ENCODE data around the gene FGF2.

The FGF2 gene

GRCh38 chr4:122826553-122827257 lies at the start of gene FGF2:
Gene FGF2, plus strand, starts transcription at chr4:122826831. Its CDS starts 344 bp downstream, at chr4:122827175.
- Histone ChIP-seq H3K4me1 (ENCODE audit: control insufficient read depth in 1 of 2, insufficient read depth in 1 of 2, low read depth in 1 of 2, low read length in 1 of 2) (peaks cover 11 to 12% of the 10 kb centered on the region in 2 experiments), H3K9me3 (no peaks in the 10 kb centered on the region), H3K4me3 (ENCODE audit: low read depth in 1 of 2, low read length in 1 of 2) (peak within 1 kb of the TSS; percentile 4 to 53), H3K27me3 (peaks cover 100% of the 10 kb centered on the region), H3K27ac (no peak within 1 kb of the TSS), H3K36me3 (no peaks in the 10 kb centered on the region)
- TF ChIP-seq, protein P1, sequence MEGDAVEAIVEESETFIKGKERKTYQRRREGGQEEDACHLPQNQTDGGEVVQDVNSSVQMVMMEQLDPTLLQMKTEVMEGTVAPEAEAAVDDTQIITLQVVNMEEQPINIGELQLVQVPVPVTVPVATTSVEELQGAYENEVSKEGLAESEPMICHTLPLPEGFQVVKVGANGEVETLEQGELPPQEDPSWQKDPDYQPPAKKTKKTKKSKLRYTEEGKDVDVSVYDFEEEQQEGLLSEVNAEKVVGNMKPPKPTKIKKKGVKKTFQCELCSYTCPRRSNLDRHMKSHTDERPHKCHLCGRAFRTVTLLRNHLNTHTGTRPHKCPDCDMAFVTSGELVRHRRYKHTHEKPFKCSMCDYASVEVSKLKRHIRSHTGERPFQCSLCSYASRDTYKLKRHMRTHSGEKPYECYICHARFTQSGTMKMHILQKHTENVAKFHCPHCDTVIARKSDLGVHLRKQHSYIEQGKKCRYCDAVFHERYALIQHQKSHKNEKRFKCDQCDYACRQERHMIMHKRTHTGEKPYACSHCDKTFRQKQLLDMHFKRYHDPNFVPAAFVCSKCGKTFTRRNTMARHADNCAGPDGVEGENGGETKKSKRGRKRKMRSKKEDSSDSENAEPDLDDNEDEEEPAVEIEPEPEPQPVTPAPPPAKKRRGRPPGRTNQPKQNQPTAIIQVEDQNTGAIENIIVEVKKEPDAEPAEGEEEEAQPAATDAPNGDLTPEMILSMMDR (IDR thresholded peaks at IDR 0.05), result no peak

GRCh38 chr4:122776916-122777315 lies 49.7 kb upstream of the FGF2 start:
- Histone ChIP-seq H3K4me3 (ENCODE audit: low read depth in 1 of 2, low read length in 1 of 2) (no peak overlapping the region), H3K27me3 (no peaks in the 10 kb centered on the region), H3K27ac (no peak overlapping the region), H3K4me1 (ENCODE audit: control insufficient read depth in 1 of 2, insufficient read depth in 1 of 2, low read depth in 1 of 2, low read length in 1 of 2) (peaks cover 12 to 20% of the 10 kb centered on the region in 2 experiments), H3K9me3 (no peaks in the 10 kb centered on the region), H3K36me3 (no peaks in the 10 kb centered on the region)
- TF ChIP-seq, protein P1 (IDR thresholded peaks at IDR 0.05), result no peak

DNA sequence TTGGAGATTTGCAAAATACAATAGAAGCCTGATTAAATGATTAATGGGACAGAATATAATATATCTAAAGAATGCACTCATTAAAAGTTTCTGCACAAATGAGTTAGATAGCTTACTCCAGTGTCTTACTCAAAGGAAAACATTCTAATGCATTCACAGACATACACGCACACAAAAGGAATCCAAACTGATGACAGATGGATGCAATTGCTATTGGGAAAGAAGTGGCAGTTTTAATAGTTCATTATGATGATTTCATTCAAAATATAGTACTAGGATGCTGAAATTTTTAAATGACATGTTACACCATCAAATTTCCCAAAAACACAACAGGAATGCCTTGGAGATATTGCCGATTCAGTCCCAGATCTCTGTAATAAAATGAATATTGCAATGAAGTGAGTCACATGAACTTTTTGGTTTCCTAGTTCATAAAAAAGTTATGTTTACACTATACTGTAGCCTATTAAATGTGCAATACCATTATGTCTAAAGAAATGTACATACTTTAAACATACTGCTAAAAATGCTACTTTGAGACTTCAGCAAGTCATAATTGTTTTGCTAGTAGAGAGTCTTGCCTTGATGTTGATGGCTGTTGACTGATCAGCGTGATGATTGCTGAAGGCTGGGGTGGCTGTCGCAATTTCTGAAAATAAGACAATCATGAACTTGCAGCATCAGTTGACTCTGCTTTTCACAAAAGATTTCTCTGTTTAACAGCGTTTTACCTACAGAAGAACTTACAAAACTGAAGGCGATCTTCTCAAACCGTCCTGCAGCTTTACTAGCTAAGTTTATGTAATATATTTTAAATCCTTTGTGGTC lies 48.6 kb upstream of the FGF2 start:
- H3K27ac ChIP-seq, result no peak overlapping the region
- no peaks in the 10 kb centered on the region for H3K36me3 ChIP-seq

DNA sequence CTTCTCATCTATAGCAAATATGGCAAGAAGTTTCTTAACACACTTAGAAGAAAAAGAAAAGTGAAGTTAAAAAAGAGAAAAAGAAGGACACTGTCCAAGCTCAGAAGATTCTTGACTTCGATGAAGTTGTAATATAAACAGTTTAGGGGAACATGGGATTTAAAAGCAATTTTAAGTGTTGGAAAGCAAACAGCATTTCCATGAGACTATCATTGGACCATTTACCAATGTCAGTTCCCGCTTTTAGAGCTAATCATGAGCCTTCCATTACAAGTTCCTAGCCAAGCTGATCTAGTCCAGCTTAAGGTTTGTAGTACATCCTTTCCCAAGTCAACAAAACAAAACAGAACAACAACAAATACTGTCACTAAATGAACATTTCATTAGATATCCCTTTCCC lies 45.1 kb upstream of the FGF2 start:
- Histone ChIP-seq H3K9me3 (no peaks in the 10 kb centered on the region), H3K27ac (no peak overlapping the region), H3K4me1 (ENCODE audit: control insufficient read depth in 1 of 2, insufficient read depth in 1 of 2, low read depth in 1 of 2, low read length in 1 of 2) (no peaks in the 10 kb centered on the region), H3K36me3 (no peaks in the 10 kb centered on the region), H3K4me3 (ENCODE audit: low read depth in 1 of 2, low read length in 1 of 2) (no peak overlapping the region), H3K27me3 (no peaks in the 10 kb centered on the region)
- TF ChIP-seq, protein P1 (IDR thresholded peaks at IDR 0.05), result no peak

More for the DNA sequence above, 48.6 kb upstream of the FGF2 start:
- TF ChIP-seq, protein P1 (IDR thresholded peaks at IDR 0.05), result no peak
- peaks cover 9 to 11% of the 10 kb centered on the region in 2 experiments for H3K4me1 ChIP-seq (ENCODE audit: control insufficient read depth in 1 of 2, insufficient read depth in 1 of 2, low read depth in 1 of 2, low read length in 1 of 2)
- no peaks in the 10 kb centered on the region for H3K9me3 ChIP-seq
- H3K27me3 ChIP-seq, result no peaks in the 10 kb centered on the region
- H3K4me3 ChIP-seq (ENCODE audit: low read depth in 1 of 2, low read length in 1 of 2), result no peak overlapping the region

GRCh38 chr4:122783301-122784215 lies 43.1 kb upstream of the FGF2 start:
- no peaks in the 10 kb centered on the region for H3K9me3 ChIP-seq
- H3K27me3 ChIP-seq, result no peaks in the 10 kb centered on the region
- no peak overlapping the region for H3K4me3 ChIP-seq (ENCODE audit: low read depth in 1 of 2, low read length in 1 of 2)
- TF ChIP-seq, protein P1 (IDR thresholded peaks at IDR 0.05), result no peak
- no peak overlapping the region for H3K27ac ChIP-seq
- H3K36me3 ChIP-seq, result no peaks in the 10 kb centered on the region
- no peaks in the 10 kb centered on the region for H3K4me1 ChIP-seq (ENCODE audit: control insufficient read depth in 1 of 2, insufficient read depth in 1 of 2, low read depth in 1 of 2, low read length in 1 of 2)
